Measurements from ENCODE around the gene ZNFX1.
A peak's percentile ranks its signal among the peaks of the same experiment; 100 is the strongest.

Gene ZNFX1

DNA sequence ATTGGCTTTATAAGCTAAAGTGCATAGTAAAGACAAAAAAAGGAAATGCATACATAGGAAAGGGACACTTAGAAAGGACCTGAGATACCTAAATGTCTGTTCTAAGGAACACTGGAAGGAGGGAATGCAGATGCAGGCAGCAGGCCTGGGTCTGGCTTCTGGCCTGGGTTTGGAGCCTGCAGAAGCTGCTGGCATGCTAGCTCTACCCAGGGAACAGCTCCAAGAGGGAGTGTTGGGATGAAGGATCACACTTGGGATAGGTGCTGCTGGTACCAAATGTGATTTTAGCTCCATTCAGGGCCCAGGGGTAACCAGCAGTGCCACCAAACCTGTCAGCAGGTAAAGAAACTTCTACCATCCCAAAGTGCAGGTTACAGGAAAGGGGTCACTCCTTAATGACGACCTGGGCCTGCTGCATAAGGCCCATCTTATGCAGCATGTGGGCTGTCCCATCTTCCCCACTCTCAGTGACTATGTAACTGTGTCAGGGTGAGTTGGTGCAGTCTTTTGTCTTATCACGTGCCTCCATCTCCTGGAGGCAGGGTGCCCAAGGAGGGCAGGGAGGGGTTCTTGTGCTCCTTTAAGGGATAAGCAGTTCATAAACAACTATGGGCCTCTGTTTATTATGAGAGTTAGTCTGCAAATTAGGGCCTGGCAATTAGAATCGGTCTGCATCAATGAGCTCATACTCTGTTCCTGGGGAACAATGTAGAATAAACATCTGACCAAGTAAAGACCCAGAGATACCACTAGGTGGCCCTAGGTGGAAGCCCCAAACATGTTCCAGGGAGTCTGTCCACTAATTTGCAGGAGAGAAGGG is 31.7 kb downstream of the ZNFX1 start:
- no peak for DNase-seq

DNA sequence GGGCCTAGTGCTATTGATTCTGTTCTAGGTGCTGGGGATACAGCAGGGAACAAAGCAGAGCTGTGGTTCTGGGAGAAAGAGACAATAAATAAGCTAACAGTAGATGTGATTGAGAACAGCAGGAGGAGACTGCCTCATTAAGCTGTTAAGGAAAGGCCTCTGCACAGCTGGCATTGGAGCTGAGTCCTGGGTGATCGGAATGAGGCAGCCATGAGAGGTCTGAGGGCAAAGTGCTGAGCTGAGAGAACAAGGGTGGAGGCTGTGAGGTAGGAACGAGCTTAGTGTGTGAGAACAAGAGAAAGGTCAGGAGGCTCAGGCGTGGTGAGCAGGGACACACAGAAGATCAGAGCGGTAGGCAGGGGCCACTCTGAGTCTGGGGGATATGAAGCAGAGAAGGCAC is 40.3 kb downstream of the ZNFX1 start:
- no peak for DNase-seq

DNA sequence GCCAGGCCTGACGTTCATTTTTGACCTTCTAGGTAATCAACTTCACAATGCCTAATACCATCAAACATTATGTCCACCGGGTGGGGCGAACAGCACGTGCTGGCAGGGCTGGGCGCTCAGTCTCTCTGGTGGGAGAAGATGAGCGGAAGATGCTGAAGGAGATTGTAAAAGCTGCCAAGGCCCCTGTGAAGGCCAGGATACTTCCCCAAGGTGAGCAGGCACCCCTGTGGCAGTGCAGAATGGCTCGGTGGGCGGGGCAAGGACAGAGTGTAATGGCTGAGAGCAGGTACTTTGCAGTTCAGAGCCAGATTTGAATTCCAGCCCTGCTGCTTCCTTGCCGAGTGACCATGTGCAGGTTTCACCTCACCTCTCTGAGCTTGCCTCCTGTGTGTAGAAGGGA is 41.6 kb downstream of the ZNFX1 start:
- DNase-seq = no peak

DNA sequence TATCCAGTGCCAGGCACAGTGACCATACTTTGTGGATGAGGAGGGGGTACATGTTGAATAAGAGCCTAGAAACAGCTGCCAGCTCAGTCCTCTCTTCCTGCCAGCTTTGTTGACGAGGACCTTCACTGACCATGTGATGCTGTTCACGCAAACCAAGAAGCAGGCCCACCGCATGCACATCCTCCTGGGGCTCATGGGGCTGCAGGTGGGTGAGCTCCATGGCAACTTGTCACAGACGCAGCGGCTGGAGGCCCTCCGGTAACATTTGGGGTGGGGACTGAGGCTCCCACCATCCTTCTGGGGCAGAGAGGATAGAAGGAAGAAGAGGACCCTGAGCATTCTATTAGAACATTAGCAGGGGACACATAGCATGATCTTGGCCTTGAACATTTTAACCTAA is 43.0 kb downstream of the ZNFX1 start:
- DNase-seq = no peak

DNA sequence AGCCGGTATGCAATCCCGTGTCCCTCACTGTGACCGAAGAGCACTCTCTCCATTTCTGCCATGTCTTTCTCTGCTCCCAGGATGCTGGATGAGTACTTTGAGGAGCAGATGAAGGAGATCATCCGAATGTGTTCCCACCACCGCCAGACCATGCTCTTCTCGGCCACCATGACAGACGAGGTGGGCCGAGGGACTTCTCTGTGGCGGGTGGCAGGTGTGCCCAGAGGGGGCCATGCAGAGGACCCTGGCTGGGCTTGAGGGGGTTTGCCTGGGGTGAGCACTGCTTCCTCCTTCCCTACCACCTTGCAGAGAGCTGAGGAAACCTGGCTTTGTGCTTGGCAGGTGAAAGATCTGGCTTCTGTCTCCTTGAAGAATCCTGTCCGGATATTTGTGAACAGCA is 44.6 kb downstream of the ZNFX1 start:
- no peak for DNase-seq

DNA sequence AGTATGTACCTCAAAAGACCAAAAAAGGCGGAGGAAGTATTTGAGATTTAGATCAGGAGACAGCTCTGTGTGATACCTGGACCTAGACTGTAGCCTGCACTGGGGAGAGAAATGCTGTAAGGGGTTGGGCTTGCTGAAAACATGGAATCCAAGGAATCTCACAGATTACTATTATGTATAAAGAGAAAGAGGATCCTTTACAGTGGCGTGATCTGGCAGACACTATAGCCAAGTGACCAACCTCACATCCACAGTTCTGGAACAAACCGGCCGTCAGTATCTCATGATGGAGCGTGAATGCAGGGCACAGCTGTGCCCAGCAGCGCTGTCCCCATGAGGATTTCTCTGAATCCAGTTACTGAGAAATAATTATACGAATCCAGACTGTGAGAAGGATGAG is 46.4 kb downstream of the ZNFX1 start:
- no peak for DNase-seq

DNA sequence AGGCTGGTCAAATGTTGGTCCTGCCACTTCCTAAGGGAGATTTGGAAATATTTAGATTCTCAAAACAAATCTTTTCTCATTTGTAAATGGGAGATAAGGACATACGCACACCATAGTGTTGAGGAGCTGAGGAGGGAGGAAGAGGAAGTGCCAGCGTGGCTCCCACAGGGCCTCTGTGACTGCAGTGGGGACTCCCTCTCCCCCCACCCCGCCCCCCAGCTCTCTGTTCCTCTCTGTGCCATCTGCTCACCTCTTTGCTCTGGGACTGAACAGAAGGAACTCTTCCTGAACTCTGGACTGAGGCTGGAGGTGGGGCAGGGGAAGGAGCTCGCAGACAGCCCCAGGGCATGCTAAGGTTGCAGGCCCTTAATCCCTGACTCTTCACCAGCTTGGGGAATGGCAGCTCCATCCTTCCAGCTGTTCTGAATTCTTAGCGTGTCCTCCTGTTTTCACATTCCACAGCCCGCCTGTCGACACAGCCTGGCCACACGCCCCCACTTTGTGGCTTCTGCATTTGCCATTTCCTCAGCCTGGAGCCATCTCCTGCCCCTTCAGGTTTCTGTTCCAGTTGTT is 47.2 kb downstream of the ZNFX1 start:
- DNase-seq = no peak

DNA sequence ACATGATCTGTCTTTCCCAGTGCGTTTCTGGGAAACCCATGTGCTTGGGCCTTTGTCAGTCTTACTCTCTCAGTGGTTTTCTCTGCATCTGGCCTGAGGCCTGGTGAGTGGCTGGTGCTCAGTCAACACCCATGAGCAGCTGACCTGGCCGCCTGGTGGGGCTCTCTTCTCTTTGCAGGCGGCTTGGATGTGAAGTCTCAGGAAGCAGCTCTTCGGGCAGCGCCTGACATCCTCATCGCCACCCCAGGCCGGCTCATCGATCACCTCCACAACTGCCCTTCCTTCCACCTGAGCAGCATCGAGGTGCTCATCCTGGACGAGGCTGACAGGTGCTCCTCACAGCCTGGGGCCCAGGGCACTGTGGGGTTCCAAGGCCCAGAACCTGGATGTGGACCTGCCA is 47.8 kb downstream of the ZNFX1 start:
- no peak for DNase-seq

DNA sequence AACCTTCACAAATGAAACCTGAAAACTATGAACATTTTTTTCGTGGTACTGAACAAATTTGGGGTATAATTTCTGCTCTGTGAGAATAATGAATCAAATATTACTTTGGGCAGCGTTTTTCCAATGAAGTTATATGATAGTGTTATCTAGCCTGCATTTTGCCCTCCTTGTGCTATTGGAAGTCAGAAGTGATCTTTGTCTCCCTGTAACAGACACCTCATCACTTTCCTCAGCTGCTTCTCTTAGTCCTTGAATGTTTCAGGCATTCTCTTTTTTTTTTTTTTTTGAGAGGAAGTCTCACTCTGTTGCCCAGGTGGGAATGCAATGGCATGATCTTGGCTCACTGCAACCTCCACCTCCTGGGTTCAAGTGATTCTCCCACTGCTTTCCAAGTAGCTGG is 48.5 kb downstream of the ZNFX1 start:
- no peak for DNase-seq

DNA sequence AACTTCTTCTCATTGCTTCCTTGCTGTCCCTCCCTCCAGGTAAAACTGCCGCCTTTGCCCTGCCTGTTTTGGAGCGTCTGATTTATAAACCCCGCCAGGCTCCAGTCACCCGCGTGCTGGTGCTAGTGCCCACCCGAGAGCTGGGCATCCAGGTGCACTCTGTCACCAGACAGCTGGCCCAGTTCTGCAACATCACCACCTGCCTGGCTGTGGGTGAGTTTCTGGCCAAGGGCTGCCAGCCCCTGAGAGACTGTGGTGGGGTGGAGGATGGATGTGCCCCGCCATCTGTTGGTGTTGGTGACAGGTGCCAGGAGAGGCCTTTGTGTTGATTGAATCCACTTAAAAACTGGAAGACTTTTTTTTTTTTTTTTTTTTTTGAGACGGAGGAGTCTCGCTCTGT is 49.2 kb downstream of the ZNFX1 start:
- no peak for DNase-seq

DNA sequence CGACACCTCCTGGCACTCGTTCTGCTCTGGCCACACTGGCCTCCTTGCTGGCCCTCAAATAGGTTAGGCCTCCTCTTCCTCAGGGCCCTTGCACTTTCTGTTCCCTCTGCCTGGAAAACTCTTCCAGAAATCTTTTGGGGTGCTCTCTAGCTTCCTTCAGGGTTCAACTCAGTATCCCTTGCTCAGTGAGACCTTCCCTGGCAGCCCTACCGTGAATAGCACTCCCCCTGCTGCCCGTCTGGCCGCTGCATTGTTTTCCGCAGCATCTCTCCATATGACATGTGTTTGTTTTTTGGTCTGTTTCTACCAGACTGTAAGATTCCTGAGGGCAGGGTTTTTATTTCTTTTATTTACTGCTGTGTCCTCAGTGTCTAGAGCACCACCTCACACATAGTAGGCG is 52.0 kb downstream of the ZNFX1 start:
- DNase-seq = no peak

DNA sequence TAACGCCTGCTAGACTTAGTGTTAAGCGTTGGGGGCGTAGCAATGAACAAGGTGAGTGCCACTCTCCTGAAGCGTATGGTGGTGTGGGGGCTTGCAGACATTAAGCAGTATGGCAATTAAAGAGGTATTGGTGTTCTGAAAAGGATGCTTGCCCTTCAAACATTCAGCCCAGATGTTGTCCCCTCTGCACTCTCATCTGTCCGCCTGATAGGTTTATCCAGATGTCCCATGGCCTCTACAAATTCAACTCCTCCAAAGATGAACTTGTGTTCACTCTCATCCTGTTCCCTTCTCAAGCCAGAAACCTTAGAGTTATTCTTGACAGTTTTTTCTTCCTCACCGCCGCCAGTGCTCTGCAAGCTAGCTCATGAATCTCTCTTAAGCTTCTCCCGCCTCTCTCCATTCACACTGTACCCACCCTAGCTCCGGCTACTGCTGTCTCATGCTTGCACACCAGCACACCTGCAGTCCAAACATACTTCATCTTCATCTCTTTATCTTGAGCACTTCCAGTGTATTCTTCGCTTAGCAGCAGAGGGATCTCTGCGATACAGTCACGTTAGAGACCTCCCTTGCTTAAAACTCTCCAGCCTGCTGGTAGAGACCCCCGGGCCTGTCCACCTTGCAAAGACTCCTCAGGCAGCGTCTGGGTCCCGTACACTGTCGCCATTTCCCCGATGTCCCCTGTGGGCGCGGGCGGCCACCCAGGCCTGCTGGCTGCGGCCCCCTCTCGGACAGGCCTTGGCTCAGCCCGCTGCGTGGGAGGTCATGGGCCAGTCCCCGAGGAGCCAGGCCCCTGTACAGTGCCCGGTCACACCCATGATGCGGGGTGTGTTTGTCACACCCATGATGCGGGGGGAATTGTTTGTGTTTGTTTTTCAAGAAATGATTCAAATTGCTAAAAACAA is 57.7 kb downstream of the ZNFX1 start:
- DNase-seq = no peak

DNA sequence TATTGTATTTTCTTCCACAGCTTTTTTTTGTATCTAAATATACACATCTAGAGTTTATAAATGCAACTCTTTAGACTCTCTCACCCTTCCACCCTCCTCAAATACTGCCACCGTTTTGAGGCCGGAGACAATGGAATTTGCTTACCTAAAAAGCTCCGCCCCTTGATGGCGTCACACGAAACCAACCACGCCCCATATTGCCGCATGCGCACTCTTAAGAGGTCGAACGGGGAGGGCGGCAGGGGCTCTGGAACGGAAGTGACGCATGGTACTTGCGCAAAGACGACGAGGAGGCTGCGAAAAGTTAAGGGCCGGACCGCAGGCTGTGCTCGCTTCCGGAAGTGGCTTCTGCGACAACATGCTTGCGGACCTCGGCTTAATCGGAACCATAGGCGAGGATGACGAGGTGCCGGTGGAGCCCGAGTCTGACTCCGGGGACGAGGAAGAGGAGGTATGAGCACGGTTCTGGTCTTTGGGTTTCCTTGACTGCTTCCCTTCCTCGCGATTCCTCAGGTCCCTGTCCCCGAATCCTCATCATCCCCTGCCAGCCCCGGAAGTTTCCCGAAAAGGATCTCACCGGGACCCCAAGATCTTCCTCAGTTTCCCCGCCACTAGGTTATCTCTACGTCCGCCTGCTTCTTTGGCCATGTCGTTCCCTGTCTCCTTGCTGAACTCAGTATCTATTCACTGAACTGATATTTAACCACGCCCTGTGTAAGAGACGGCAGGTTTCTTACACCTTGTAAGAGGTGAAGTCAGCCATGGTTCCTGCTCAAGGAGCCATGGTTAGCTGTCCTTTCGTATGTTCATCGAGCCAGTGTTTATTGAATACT is 58.5 kb downstream of the ZNFX1 start, which contains the start of gene DDX27:
Gene DDX27 (plus strand): TSS at position 326 of the 833 bp plus-strand sequence. CDS start 33 bp downstream, at position 359.
- peak; percentile 97 for DNase-seq

DNA sequence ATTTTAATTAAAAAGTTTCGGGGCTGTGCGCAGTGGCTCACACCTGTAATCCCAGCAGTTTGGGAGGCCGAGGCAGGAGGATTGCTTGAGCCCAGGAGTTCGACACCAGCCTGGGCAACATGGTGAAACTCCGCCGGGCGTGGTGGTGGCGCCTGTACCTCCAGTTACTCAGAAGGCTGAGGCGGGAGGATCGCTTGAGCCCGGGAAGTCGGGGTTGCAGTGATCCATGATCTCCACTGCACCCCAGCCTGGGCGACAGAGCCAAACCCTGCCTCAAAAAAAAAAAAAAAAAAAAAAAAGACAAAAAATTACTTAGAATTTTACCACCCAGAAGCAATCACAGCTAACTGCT is 59.1 kb downstream of the ZNFX1 start:
- peak; percentile 62 for DNase-seq

DNA sequence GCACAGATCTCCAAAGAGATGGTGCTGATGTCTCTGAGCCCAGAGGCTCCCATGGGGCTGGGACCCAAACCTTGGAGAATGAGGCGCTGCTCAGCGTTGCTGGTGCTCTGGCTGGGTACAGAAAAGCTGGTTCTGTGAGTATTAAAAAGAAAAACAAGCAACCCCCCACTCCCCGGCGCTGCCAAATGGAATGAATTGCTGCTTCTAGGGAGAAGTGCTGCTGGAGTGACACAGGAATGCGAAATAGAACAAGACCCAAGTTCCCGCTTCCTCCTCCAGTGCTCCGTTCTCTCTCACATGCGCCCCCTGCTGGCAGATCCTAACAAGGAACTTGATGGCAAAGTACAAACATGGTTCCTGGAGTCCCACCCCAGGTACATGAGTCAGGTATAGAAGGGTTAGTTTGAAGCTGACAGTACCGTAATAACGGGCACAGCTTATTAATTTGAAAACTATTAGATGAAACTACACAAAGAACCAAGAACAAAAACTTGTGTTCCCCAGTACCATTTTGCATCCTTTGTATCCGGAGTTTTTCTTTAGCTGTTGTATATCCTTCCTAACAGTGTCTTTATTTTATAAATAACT is 60.8 kb downstream of the ZNFX1 start:
- DNase-seq = peak; percentile 100

DNA sequence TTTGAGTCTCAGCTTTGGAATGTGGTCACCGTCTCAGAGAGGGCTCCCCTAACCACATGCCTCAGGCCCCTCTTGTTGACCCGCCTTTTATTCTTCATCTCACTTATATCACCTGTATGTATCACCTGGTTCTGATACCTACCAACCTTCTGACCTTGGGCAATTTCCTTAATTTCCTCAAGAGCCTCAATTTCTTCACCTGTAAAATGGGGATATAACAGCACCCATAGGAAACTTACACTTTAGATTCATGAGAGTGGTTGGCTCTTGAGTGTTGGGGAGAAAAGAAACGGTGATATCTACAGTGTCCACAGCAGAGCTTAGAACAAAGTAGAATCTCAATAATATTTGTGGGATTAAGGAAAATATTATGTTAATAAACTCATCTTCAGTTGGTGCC is 62.6 kb downstream of the ZNFX1 start:
- no peak for DNase-seq

DNA sequence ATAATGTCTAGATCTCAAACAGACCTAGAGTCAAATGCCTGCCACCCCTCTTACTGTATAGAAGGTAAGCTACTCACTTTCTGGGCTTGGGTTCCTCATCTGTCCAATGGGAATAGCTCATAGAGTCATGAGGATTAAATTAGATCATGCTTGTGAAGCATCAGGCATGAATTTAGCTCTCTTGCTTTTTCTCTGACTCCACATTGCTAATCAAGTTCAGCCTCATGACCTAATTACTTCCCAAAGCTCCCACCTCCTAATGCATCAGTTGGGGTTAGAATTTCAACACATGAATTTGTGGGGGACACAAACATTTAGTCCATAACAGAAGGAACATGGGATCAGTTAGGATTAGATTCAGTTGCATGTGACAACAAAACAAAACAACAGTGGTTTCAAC is 63.3 kb downstream of the ZNFX1 start:
- DNase-seq = no peak

DNA sequence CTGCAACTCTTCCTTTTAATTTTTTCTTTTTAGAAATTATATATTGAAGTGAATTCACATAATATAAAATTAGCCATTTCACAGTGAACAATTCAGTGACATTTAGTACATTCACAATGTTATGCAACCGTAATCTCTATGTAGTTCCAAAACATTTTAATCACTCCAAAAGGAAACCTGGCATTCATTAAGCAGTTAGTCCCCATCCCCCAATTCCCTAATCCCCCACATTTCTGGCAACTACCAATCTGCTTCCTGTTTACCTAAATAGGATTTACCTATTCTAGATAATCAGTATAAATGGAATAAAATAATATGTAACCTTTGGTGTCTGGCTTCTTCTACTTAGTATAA is 67.1 kb downstream of the ZNFX1 start:
- no peak for DNase-seq

DNA sequence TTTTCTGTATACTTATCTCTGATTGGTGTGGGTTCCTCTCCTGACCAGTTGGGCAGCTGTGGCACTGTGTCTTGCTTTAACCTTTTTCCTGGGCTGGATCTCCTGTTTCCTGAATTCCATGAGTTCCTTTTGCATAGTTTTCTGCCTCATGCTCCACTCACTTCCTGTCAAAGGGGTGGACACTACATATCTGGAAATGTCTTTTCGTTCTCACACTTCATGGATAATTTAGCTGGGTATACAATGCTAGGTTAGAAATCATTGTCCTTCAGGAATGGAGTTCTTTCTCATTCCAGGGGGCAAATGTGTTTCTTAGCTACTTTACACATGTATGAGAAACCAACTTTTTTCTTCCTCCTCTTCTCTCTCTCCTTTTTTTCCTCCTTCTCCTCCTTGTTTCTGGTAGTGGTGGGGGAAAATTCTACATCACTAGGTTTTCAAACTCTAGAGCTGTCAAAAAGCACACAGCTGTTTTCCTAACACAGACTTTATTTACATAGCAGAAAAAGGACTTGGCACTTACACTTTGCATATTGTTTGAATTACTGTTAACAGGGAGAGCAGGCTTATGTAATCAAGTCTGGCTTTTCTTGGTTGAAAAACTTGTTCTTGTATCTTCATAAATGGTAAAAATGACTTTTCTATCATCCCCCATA is 67.6 kb downstream of the ZNFX1 start:
- DNase-seq = no peak

DNA sequence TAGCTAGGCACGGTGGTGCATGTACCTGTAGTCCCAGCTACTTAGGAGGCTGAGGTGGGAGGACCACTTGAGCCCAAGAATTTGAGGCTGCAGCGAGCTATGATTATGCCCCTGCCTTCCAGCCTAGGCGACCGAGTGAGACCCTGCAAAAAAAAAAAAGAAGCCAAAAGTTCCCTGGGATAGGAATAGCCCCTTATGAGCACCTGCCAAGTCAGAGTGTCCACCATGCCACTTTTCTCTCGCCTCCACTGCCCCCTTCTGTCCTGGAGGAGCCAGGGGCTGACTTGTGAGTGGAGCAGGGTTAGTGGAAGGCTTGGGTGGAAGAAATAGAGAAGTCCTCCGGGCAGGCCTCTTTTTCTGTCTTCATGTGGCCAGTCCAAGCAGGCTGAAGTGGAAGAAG is 70.8 kb downstream of the ZNFX1 start:
- DNase-seq = no peak

DNA sequence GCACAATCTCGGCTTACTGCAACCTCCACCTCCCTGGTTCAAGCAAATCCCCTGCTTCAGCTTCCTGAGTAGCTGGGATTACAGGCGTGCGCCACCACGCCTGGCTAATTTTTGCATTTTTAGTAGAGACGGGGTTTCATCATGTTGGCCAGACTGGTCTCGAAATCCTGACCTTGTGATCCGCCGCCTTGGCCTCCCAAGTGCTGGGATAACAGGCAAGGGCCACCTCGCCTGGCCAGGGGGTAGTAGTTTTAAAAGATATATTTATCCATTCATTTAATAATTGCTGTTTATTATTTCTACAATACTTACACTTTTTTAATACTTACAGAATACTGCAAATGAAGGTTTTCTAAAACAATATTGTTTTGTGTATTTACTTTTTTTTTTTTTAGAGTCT is 74.1 kb downstream of the ZNFX1 start:
- peak; percentile 13 for DNase-seq

DNA sequence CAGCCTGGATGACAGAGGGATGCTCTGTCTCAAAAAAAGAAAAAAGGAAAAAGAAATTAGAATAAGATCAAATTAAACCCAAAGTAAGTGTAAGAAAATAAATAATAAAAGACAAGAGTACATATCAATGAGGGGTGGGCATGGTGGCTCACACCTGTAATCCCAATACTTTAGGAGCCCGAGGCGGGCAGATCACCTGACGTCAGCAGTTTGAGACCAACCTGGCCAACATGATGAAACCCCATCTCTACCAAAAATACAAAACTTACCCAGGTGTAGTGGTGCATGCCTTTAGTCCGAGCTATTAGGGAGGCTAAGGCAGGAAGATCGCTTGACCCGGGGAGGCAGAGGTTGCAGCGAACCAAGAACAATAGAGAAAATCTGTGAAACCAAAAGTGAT is 74.8 kb downstream of the ZNFX1 start:
- DNase-seq = no peak

Data from activated CD8-positive, alpha-beta memory T cell treated with anti-CD3 and anti-CD28 coated beads, Interleukin-2, amount 50 U/mL, for 48 hours (primary cell).